ENCODE data around the gene ZSCAN21. TPM values are rescaled to one million over a fixed set of nuclear protein-coding genes. Genes with fewer than 3 reads are reported as not detected.
A peak's percentile ranks its signal among the peaks of the same experiment; 100 is the strongest.

ZSCAN21 gene
- polyA plus RNA-seq, 1 donor: 24.7 TPM

DNA sequence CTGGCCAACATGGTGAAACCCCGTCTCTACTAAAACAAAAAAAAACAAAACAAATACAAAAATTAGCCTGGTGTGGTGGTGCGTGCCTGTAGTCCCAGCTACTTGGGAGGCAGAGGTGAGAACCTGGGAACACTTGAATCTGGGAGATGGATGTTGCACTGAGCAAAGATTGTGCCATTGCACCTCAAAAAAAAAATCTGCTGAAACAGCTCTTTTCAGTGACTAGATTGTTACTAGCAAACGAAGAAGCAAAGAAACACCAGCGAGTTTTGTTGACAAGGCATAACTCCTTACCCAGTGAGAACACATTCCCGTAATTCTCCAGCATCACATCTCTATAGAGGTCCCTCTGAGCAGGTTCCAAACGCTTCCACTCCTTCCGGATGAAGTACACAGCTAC is 25.3 kb downstream of the ZSCAN21 start:
- no peak for DNase-seq

DNA sequence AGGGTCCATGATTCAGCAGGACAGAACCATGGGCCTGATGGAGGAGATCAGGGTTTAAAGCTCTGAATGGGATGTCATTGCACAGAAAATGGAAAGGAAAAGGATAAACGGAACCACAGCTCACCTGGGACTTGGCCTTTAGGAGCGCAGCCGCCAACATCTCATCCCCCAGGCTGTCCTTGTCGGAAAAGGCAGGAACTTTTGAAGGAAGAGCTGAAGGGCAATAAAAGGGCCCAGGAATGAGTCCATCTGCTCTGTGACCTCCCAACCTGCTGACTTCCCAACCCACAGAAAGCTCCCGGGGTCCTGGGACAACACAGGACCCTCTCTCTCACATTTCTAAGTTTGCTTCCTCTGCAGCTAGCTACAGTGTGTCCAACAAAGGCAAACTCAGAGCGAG is 25.8 kb downstream of the ZSCAN21 start:
- no peak for DNase-seq

DNA sequence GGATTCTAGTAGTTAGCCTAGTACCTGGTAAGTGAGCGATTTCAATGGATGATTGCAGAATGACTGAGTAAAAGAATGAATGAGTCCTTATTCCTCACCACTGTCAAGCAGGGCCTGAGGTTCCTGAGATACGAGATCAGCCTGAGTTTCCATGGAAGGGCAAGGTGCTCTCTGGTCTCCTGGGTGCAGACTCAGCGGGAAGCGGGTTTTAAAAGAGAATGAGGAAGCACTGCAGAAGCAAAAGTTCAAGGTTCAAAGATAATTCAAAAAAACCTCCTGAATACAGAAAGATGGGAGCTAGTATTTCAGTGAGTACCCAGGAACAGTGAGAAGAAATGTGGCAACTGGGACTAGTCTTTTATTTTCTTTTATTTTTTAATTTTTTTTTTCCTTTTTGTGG is 27.6 kb downstream of the ZSCAN21 start:
- no peak for DNase-seq

DNA sequence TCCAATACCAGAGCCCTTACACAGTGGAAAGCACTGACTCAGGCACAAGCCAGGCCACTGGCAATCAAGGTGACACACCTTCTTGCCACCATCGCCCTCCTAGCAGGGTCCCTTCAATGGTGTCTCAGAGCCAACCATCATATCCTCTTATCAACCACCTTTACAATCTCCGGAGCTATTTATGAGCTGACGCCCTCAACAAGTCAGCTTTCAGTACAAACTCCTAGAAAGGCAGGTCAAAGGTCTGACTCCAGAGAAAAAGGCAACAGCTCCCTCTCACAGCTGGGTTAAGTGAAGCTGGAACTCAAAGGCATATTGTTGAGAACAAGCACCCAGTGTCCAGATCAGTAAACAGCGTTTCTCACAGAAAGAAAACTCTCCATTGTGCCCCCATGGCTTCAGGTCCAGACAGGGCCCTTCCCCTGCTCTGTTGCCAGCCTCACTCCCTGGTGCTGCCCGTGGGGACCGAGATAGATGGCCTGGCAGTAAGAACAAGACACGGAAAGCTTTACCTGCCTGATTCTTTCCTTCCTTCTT is 29.5 kb downstream of the ZSCAN21 start:
- no peak for DNase-seq

DNA sequence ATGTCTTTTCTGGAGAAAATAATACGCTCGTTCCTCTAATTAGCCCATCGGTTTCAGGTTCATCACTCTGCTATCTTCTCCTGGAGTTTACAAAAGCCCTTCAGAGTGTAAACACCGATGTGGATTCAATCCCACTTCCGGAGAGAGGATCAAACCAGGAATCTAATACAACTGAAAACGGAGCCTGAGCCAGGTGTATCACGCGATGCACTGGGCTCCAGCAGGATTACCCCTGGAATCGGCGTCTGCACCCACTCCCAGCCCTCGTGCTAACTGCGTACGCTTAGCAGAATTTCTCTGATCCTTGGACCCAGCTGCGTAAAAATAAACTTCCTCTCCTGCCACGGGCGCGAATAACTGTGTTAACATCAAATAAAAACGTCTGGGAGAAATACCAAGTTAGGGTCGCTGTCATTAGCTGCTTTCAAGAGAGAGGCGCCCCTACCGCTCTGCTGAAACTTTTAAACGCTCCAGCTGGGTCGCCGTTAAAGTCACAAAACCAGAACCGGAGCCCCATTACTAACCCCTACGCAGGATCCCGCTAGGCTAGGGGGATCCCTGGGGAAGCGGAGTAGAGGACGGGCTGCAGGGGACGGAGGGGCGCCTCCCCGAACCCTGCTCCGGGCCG is 31.4 kb downstream of the ZSCAN21 start:
- peak; percentile 19 for DNase-seq

DNA sequence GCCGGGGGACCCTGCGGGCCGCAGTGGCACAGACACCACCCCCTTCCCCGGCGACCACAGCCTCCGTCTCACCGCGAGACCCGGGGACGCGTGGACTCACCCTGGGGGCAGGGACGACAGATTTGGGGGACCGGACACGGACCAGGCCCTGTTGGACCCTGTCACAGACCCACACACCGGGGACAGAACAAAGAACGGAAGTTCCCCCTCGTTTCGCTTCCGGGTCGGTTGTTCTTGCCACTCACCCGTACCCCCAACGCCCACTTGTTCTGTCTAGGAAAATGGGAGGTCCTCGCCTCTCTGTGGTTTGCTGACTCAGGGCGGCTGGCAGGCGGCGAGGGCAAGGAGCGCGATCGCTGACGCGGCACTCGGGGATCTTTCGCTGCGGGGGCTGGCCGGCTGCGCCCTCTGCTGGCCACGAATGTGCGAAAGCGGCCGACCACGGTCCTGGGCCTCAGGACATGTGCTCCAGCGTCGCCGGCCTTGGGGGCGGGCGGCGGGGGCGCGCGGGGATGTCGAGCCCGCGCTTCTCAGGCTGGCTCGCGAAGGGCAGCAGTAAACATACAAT is 32.0 kb downstream of the ZSCAN21 start, which contains the start of gene ZNF3:
Gene ZNF3 (minus strand): TSS at position 189 of the 568 bp plus-strand sequence. CDS start 4,366 bp downstream, outside the sequence.
- DNase-seq: peak; percentile 99

DNA sequence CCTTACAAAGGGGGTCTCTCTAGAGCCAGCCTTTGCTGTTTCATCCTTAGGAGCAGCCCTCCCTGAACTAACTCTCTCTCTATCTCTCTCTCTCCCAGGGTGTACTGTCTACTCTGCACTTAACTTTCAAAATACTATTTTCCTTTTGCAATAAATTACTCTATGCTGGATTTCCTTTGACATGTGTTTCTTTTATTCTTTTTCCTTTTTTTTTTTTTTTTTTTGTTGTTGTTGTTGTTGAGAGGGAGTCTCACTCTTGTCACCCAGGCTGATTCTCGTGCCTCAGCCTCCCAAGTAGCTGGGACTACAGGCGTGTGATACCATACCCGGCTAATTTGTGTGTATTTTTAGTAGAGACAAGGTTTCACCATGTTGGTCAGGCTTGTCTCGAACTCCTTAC is 33.4 kb downstream of the ZSCAN21 start:
- DNase-seq: no peak

DNA sequence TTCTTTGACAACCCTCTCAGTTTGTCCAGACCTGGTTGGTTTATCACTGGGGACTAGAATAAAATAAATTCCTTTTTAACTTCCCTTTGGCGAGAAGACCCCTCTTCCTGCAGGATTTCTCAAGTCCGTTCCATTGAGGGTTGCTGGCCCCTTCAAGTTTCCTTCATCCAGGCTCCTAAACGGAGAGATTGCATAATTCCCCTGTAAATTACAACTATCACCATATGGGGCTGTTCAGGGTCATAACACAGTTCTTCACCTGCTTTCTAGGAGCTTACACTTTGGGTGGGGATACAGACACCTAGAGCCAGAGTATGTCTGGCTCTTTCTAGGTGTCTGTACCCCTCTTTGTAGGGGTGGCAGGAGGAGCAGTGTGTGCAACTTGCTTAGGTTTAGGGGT is 35.9 kb downstream of the ZSCAN21 start:
- no peak for DNase-seq

DNA sequence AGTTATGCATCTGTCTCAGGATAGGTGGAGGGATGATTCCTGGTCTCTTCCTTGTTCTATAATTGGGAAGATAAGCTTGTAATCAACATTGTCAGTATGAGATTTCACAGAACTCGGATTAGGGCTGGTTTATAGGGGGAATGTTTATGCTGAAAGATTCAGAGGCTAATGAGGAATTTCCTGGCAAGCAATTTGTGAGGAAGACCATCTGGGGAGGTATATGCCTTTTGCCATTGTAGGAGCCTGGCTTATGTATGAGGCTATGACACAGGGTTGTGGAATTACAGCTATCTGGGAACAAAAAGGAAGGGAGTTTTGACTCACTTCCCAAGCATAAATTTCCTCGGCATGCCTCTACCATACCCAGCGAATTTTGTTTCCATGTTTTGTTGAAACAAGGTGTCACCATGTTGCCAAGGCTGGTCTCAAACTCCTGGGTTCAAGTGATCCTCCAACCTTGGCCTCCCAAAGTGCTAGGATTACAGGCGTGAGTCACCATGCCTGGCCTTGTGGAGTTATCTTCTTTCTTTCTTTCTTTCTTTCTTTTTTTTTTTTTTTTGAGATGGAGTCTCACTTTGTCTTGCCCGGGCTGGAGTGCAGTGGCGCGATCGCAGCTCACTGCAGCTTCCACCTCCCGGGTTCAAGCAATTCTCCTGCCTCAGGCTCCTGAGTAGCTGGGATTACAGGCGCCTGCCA is 37.6 kb downstream of the ZSCAN21 start:
- DNase-seq: peak; percentile 33

DNA sequence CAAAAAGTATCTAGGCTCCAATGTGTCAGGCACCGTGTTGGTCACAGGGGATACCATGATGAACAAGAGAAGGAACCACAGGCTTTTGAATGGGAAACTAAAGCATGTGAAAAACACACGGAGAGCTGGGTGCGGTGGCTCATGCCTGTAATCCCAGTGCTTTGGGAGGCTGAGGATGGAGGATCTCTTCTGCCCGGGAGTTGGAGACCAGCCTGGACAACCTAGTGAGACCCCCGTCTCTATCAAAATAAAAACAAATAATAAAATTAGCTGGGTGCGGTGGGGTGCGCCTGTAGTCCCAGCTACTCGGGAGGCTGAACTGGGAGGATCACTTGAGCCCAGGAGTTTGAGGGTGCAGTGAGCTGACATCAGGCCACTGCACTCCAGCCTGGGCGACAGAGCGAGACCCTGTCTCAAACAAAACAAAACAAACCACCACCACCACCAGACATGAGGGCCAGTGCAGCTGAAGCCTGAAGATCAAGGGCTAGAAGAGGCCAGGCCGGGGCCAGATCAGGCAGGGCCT is 38.6 kb downstream of the ZSCAN21 start:
- no peak for DNase-seq

DNA sequence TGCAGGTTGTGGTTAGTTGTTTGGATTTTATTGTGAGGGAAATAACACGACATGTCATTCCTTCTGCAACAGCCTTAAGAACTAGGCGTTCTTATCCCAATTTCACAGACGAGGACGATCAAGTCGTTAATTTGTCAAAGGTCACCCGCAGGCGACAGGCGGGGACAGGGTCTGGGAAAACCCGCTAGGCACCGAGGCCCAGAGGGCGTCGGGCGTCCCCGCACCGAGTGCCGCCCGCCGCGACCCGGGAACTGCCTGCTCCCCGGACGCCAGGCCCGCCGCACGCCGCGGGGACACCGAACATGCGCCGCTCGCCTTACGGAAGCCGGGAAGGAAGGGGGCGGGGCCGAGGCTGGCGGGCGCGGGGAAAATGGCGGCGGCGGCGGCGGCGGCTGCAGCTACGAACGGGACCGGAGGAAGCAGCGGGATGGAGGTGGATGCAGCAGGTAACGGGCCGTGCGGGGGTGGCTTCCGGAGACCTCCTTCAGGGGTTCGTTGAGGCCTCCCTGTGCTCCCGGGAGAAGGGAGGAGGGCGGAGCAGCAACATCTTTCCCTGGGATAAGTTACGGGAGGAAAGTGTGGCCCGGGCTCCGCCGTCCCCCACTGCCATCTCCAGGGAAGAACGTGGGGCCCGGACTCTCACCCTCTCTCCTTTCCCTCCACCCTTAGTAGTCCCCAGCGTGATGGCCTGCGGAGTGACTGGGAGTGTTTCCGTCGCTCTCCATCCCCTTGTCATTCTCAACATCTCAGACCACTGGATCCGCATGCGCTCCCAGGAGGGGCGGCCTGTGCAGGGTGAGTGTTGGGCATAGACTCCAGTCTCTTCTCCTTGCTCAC is 39.3 kb downstream of the ZSCAN21 start, which contains the start of gene COPS6:
Gene COPS6 (plus strand): TSS at position 349 of the 837 bp plus-strand sequence. CDS start 22 bp downstream, at position 371.
- DNase-seq: peak; percentile 76

DNA sequence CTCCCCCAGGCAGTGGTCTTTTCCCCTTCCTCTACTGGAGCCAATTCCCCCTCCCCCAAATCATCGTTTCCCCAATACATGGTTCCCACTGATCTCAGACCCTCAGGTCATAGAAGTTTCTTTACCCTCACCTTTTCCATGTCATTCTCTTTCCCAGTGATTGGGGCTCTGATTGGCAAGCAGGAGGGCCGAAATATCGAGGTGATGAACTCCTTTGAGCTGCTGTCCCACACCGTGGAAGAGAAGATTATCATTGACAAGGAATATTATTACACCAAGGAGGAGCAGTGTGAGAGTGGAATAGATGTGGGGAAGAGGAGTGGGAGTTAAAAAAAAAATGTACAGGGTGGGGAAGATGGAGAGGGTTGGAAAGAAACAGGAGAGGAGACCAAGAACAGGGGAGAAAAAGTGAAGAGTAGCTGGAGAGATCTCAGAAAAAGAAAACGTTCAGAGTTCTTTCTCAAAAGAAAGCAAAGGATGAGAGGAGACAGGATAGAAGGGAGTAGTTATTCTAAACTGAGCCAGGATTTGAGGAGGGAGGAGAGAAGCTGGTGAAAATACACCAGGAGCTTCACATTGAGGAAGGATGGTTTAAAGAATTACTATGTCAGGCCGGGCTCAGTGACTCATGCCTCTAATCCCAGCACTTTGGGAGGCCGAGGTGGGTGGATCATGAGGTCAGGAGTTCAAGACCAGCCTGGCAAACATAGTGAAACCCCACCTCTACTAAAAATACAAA is 40.1 kb downstream of the ZSCAN21 start:
- no peak for DNase-seq

DNA sequence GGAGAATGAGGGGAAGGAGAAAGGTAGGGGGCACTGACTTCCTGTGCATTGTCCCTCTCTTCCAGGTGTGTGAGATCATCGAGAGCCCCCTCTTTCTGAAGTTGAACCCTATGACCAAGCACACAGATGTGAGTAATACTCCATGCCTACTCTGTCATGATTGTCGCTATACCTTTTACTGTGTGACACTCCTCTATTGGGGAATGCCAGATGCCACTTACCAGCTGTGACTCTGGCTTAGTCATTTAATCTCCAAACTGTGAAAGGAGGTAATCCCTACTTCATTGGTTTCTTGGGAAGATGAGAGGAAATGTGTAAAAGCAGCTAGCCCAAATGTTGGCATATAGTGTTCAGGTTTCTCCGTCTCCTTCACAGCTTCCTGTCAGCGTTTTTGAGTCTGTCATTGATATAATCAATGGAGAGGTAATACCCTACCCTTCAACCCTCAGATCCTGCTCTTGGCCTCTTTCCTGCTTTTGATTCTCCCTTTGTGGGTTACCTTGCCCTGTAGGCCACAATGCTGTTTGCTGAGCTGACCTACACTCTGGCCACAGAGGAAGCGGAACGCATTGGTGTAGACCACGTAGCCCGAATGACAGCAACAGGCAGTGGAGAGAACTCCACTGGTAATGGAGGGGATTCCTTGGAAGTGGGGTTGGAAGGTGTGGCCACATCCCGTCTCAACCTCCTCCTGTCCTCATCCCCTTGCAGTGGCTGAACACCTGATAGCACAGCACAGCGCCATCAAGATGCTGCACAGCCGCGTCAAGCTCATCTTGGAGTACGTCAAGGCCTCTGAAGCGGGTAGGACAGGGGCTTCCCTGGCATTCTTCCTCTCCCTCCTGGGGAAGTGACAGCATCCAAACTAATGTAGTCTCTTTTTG is 41.2 kb downstream of the ZSCAN21 start:
- DNase-seq: no peak

DNA sequence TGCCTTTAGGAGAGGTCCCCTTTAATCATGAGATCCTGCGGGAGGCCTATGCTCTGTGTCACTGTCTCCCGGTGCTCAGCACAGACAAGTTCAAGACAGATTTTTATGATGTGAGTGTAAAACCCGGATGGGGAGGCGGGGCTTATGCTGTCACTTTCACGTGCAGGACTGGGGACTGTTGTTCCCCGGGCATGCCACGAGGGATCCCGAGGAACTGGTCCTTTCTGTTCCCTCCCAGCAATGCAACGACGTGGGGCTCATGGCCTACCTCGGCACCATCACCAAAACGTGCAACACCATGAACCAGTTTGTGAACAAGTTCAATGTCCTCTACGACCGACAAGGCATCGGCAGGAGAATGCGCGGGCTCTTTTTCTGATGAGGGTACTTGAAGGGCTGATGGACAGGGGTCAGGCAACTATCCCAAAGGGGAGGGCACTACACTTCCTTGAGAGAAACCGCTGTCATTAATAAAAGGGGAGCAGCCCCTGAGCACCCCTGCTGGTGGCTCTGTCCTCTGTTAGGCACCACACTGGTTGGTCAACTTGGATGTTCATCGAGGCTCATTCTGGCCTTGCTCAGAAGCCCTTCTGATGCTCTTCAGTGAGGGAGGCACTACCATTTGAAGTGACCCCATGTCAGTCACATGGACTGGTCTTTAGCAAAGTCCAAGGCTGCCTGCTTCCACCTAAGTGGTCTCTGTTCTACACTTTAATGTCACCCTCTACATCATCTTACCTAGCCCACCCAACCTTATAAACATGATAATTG is 42.0 kb downstream of the ZSCAN21 start:
- DNase-seq: no peak

DNA sequence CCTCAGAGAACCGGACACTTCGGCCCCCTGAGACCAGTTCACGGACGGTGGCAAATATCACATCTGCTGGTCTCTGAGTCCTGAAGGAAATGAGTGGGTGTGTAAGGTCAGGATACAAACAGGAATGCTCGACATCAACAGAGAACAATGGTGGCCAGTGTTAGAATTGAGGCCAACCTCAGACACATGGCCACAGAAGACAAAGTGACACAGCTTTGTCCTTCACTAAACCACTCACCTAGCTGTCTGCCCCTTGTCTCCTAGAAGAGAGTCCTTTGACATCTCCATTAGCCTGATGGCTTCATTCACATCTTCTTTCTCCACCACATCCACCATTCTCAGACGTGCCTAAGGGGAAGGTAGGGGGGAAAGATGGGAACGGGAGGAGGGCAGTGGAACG is 43.5 kb downstream of the ZSCAN21 start:
- DNase-seq: no peak

DNA sequence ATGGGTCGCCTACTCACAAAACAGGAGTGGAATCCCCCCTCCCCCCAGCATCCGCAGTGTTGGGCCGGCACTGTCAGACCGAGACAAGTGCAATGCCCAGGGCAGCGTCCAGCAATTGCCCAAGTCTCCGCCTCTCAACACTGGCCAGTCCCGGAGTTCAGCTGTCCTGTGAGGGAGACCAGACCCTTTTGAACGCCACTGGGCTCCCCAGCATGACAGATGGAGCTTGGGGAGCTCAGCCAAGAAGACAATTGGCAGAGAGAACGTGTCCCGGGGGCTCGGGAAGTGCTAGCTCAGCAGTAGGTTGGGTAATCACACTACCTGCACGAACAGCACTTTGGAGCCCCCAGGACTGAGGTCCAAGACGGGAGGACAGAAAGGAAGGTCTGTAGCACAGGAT is 43.9 kb downstream of the ZSCAN21 start:
- DNase-seq: no peak

DNA sequence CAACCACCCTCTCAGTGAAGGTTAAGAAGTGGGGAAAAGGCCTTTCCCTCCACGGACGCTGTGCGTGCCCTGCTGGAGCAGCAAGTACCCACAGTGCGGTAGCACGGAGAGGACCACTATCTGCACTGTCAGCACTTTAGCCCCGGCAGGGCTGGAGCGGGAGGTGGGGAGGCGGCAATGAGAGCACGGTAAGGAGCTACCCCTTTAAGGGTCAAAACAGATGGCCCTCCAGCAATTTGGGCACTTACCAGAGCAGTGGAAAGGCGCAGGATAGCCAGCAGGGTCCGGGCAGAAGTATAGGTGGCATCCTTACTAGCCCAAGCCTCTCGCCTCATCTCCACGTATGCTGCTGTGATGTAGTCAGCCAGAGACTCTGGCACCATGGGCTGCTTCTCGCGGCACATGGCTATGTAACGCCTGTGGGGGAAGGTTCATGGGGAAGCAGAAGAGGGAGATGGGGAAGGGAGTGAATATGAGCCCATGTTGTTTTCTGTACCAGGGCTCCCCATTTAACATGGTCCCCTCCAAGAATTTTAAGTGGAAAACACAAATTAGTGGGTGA is 44.4 kb downstream of the ZSCAN21 start:
- no peak for DNase-seq

DNA sequence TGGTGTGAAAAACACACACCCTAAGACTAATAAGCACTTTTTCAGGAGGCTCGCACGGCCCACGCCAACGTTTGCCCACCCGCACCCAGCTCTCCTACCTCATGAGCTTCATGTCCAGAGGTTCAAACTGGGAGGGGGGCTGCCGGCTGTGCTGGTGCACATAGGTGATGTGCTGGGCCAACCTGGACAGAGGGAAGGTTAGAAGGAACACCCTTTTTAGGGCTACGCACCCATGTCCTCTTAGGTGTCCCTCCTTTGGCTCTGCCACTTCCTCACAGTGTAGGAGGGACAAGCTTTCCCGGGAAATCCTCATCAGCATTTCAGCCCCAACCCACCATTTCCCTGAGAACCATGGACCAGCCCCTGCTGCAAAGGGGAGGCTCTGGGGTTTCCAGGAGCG is 45.7 kb downstream of the ZSCAN21 start:
- no peak for DNase-seq

DNA sequence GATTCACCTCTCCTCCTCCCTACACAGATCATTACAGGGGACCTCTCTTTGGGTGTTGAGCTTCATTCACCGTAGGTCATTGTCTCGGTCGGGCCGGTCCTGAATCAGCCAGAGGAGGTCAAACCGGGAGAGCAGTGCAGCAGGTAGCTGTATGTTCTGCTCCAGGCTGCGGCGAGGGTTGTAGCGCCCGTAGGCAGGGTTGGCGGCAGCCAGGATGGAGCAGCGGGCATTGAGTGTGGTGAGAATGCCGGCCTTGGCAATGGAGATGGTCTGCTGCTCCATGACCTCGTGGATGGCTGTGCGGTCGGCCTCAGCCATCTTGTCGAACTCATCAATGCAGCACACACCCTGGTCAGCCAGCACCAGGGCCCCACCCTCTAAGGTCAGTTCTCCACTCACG is 46.1 kb downstream of the ZSCAN21 start:
- no peak for DNase-seq

Measured in left kidney (tissue), 2 donors.